Activated T-helper 2 cell treated with anti-CD3 and anti-CD28 coated beads, Interferon-gamma antibody, Interleukin-2, Interleukin-4, amounts not matched to agents 10 μg/mL and 5 μg/mL and 100 μg/mL, durations not matched to agents 14 hours and 24 hours and 36 hours (primary cell): Measurements from ENCODE around the gene EFCAB6. TPM values are rescaled to one million over a fixed set of nuclear protein-coding genes. Genes with fewer than 3 reads are reported as not detected.

Experiments
- DNase-seq: peaks from one replicate; pipeline ENCODE4 v3.0.0; 2021; ENCODE audit warnings: low spot score
- H3K27ac Mint-ChIP-seq: one replicate; pipeline ENCODE4 v1.8.0; 2021; ENCODE audit warnings: mixed read lengths
- H3K27me3 Mint-ChIP-seq: one replicate; pipeline ENCODE4 v1.8.0; 2021; ENCODE audit warnings: low read depth, mixed read lengths
- H3K36me3 Mint-ChIP-seq: one replicate; pipeline ENCODE4 v1.8.0; 2021; ENCODE audit warnings: low read depth, mixed read lengths
- H3K4me1 Mint-ChIP-seq: one replicate; pipeline ENCODE4 v1.8.0; 2021; ENCODE audit warnings: low read depth, mixed read lengths
- H3K4me3 Mint-ChIP-seq: one replicate; pipeline ENCODE4 v1.8.0; 2021; ENCODE audit warnings: low read depth, mild to moderate bottlenecking, moderate library complexity, mixed read lengths
- H3K9me3 Mint-ChIP-seq: one replicate; pipeline ENCODE4 v1.8.0; 2021; ENCODE audit warnings: mixed read lengths
- intact Hi-C: fragments of 100-400 bp; cut with micrococcal nuclease; formaldehyde crosslinking; loops from one replicate; pipeline ENCODE4 v1.15.1; 2023
- total RNA-seq: library from RNA; stranded (reverse); gene quantifications from 2 replicates; pipeline ENCODE4 v1.2.3, GENCODE V29; 2022

The EFCAB6 gene
- total RNA-seq, 1 donor from 2014 or later, result 0.11 TPM

DNA sequence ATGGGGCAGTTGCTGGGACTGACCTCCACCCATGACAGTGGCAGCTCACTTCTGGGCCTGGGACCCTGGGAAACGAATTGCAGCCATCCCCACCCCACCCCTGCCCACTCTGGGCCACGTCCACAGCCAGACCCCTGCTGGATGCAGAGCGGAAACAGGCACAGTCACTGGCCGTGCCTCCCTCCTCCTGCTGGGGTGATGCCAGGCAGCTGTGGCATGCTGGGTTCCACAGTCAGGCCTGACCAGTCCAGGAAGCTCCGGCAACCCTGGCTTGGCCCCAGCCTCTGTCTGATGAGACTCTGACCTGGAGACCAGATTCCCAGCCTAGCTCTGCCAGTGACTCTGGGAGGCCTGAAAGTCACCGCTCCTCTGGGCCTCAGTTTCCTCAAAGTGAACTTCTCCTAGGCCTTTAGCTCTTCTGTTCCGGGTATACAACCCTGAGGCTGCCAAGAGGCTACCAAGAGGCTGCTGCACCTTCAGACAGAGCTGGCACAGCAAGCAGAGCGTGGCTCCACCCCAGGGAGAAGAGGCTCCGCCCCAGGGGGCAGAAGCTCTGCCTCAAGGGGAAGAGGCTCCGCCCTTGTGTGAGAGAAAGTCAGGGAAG is 41.3 kb upstream of the EFCAB6 start:
- Mint-ChIP-seq H3K27ac (no peak overlapping the region), H3K4me3 (no peak overlapping the region)
- no peak for DNase-seq

DNA sequence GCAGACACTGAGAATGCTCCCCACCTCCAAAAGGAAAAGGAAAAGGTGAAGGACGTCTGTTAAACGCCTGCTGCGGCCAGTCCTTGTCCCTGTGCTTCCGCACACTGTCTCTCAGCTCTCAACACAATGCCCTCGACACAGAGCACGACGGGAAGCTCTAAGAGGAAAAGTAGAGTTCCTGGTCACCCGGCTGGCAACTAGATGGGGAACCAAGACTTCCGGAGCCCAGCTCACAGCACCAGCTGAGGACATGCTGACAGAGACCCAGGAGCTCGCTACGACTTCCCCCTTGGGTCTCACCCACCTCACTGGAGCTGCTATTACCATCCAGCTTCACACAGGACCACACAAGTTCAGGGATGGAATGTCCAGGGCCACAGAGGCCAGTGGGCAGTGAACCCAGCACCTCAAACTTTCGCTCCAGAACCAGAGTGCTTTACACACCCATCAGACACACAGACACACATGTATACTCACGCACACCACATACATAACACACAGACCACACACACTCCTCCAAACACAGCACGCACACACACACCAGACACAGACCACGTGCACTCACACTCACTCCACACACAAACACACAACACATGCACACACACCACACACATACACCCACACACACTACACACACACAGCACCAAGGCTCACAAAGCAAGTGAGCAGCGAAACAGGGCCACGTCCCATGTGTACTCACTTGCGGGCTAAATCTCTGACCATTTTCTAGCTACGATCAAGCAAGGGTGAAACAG is 40.6 kb upstream of the EFCAB6 start:
- intact Hi-C loops, result no loop called here
- DNase-seq, result no peak
- Mint-ChIP-seq H3K36me3 (no peaks in the 10 kb centered on the region), H3K4me3 (no peak overlapping the region), H3K9me3 (no peaks in the 10 kb centered on the region), H3K4me1 (no peaks in the 10 kb centered on the region), H3K27me3 (peaks cover 2% of the 10 kb centered on the region), H3K27ac (no peak overlapping the region)

More for the DNA sequence above, 41.3 kb upstream of the EFCAB6 start:
- Mint-ChIP-seq H3K27me3 (peaks cover 2% of the 10 kb centered on the region), H3K9me3 (no peaks in the 10 kb centered on the region), H3K36me3 (no peaks in the 10 kb centered on the region), H3K4me1 (no peaks in the 10 kb centered on the region)
- intact Hi-C loops, result no loop called here

DNA sequence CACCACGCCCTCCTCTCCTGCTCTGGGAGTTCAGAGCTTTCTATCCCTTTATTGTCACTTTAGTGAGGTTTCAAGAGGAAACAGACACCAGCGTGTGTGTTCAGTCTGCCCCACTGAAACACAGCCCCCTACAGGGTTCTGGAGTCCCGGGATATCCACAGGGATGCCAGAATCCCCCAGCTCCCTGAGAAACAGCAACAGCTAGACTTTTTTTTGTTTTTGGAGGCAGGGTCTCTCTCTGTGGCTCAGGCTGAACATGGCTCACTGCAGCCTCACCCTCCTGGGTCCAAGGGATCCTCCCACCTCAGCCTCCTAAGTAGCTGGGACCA is 39.8 kb upstream of the EFCAB6 start:
- DNase-seq, result no peak
- no peaks in the 10 kb centered on the region for H3K36me3 Mint-ChIP-seq
- peaks cover 2% of the 10 kb centered on the region for H3K27me3 Mint-ChIP-seq
- H3K9me3 Mint-ChIP-seq, result no peaks in the 10 kb centered on the region
- H3K4me3 Mint-ChIP-seq, result no peak overlapping the region
- H3K4me1 Mint-ChIP-seq, result no peaks in the 10 kb centered on the region
- intact Hi-C loops, result no loop called here
- H3K27ac Mint-ChIP-seq, result no peak overlapping the region

DNA sequence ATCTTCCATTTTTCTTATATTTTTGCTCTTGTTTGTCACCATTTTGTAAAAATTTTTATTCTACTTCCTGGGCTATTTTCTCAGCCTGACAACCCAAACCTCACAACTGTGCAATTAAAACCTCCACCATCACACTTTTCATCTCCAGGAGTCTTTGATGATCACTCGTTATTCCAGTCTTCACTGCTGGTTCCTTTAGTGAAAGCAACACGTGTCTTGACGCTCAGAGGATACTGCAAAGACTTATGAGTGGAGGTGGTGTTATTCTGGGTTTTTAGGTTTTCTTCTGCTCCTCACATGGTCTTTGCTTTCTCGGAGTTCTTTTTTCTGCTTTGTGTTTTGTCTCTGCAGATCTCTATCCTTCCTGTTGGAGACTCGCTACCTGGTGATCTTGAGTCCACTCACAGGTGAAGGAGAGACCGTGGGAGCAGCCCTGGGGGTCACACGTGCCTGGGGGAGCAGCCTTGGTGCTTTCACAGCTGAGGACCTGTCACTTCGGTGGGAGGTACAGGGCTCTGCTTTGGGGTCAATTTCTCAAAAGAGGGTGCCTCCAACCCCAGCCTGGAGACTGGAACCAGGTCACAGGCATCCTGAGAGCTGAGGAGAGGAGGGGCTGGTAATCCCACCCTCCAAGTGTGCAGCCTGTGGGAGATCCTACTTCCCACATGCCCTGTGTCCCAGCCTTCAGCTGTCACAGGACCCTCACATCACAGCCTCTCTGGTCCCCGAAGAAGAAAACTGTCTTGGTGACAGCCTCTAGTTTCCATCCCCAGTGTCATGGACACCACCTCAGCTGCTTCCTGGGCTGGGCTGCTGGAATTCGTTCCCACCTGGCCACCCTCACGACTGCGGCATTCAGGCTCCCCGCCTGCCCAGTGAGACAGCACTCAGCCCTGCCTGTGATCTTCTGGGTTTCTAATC is 39.2 kb upstream of the EFCAB6 start:
- H3K4me3 Mint-ChIP-seq, result no peak overlapping the region
- no peaks in the 10 kb centered on the region for H3K9me3 Mint-ChIP-seq
- no peak overlapping the region for H3K27ac Mint-ChIP-seq
- no peak for DNase-seq
- no peaks in the 10 kb centered on the region for H3K36me3 Mint-ChIP-seq
- no peaks in the 10 kb centered on the region for H3K4me1 Mint-ChIP-seq
- intact Hi-C loops, result no loop called here
- H3K27me3 Mint-ChIP-seq, result peaks cover 2% of the 10 kb centered on the region

DNA sequence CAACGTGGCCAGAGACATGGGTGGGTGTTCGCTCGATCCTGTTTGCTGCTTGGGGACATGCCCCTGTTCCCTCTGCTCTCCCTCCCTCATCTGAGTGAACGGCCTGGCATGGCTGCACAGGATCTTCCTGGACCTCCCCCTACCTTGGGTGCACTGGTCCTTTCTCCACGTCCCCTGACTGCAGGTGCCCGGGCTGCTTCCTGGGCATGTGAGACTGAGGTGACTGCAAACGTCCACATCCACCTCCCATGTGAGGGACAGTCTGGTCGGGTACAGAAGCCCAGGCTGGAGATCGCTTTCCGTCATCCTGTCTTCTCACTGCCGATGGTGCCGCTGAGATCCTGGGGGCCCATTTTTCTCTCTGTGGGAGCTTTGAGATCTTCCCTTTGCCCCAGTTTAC is 38.4 kb upstream of the EFCAB6 start:
- intact Hi-C loops, result no loop called here
- no peak for DNase-seq
- Mint-ChIP-seq H3K27ac (no peak overlapping the region), H3K27me3 (peaks cover 2% of the 10 kb centered on the region), H3K4me3 (no peak overlapping the region), H3K9me3 (no peaks in the 10 kb centered on the region), H3K36me3 (no peaks in the 10 kb centered on the region), H3K4me1 (no peaks in the 10 kb centered on the region)

DNA sequence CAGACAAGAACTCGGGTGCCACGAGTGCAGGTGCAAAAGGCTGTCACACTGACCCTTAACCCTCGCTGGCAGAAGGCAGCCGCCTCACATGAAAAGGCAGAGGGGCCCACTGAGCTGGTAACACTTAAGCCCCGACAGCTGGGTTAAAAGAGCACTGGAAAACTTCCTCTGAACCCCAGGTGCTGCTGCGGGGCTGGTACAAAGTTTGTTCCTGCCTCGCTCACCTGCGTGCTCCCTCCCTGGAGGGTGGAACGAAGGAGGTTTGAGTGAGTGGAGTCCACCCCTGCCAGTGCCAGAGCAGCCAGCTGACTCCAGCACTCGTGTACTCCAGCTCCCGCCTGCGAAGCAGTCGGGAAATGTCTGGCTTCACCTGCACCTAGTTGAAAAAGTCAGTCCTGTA is 37.6 kb upstream of the EFCAB6 start:
- Mint-ChIP-seq H3K9me3 (no peaks in the 10 kb centered on the region), H3K27me3 (peaks cover 2% of the 10 kb centered on the region), H3K36me3 (no peaks in the 10 kb centered on the region), H3K4me1 (no peaks in the 10 kb centered on the region), H3K4me3 (no peak overlapping the region), H3K27ac (no peak overlapping the region)
- DNase-seq, result no peak
- intact Hi-C loops, result no loop called here

DNA sequence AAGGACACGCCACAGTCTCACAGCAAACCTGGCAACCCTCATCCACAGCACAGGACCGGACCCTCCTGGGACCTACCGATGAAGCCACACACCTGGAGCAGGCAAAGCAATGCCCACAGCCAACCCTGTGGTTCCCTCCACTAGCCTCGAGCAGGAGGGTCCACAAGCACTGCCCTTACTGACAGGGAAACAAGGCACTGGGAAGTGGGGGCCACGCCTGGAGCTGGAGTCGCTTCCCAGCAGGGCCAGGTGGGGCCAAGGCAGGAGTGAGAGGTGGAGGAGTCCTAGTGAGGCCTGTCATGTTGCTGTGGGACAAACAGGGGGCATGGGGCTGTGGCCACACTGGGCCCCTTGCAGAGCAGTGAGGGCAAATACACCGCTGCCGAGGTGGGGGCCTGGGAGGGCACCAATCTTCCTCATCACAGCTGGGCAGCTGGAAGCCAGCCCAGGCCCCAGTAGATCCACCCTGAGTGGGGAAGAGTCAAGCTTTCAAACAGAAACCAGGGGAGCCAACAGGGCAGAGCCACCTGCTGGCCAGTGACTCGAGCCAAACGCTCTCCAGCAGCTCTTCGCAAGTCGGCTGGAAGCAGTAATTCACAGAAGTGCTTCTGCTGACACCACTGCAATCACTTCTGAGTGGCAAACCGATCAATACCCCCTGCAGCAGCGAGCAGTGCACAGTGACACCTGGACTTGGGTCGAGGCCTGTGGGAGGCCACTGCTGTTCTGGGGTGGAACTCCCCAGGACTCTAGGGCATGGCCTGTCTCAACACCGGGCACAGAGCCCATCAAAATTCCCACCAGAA is 36.5 kb upstream of the EFCAB6 start:
- H3K4me3 Mint-ChIP-seq, result no peak overlapping the region
- intact Hi-C loops, result no loop called here
- no peaks in the 10 kb centered on the region for H3K4me1 Mint-ChIP-seq
- H3K9me3 Mint-ChIP-seq, result no peaks in the 10 kb centered on the region
- no peak for DNase-seq
- no peaks in the 10 kb centered on the region for H3K36me3 Mint-ChIP-seq
- H3K27me3 Mint-ChIP-seq, result peaks cover 2% of the 10 kb centered on the region
- H3K27ac Mint-ChIP-seq, result no peak overlapping the region

DNA sequence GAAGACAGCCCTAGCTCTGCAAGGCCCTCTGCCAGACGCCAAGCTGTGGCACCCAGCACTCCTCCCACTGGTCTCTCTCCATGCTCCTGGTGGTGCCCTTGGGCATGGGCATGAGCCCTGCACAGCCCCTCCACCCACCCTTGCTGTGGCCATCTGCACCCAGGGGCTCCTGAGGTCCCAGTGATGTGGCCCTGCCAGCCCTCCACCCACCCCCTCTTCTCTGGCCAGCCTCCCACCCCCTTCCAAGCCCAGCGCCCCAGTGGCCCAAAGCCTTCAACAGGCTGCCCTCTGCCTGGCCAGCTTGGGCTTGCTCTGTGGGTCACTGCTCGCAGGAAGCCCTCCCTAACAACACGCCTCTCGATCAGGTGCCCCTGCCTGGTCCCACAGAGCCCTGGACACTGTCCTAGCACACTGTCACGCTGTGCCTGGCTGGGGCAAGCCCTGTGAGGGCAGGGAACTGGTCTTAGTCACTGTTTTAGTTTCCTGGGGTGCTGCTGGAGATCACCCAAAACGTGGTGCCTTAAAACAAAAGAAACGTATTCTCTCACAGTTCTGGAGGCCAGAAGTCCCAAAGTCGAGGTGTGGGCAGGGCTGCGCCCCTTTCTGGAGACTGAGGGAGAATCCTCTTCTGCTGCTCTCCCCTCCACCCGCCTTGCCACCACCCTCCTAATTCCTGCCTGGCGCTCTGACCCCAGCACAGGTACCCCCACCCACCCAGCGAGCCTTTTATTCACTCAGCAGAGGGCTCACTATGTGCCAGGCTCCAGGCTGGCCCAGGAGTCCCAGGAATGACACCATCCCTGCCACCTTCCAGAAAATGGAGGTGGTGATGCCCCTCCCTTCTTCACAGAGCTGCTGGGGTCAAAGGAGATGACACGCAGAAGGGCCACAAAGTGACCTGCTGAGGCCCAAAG is 35.5 kb upstream of the EFCAB6 start:
- no peak overlapping the region for H3K4me3 Mint-ChIP-seq
- no peak overlapping the region for H3K27ac Mint-ChIP-seq
- no peaks in the 10 kb centered on the region for H3K9me3 Mint-ChIP-seq
- H3K4me1 Mint-ChIP-seq, result no peaks in the 10 kb centered on the region
- intact Hi-C loops, result no loop called here
- no peaks in the 10 kb centered on the region for H3K27me3 Mint-ChIP-seq
- no peaks in the 10 kb centered on the region for H3K36me3 Mint-ChIP-seq
- DNase-seq, result no peak

DNA sequence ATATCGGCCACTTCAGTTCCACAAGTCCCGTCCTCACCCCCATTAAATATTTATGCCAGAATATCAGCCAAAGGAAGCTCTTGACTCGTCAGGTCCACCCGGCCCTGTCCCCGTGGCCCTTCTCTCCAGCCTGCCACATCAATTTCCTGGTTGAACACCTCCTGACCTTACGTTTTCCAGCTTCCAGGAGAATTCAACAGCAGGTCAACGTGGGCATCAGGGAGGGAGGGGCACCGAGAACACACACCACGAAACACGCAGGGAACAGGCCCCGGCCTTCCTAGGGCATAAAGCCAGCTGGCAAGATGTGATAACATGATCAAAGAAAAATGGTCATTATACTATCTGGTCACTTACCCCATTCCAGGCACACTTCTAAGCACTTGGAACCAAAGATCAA is 34.9 kb upstream of the EFCAB6 start:
- Mint-ChIP-seq H3K27ac (no peak overlapping the region), H3K36me3 (no peaks in the 10 kb centered on the region), H3K4me1 (no peaks in the 10 kb centered on the region), H3K4me3 (no peak overlapping the region), H3K27me3 (no peaks in the 10 kb centered on the region), H3K9me3 (no peaks in the 10 kb centered on the region)
- no peak for DNase-seq
- intact Hi-C loops, result no loop called here

DNA sequence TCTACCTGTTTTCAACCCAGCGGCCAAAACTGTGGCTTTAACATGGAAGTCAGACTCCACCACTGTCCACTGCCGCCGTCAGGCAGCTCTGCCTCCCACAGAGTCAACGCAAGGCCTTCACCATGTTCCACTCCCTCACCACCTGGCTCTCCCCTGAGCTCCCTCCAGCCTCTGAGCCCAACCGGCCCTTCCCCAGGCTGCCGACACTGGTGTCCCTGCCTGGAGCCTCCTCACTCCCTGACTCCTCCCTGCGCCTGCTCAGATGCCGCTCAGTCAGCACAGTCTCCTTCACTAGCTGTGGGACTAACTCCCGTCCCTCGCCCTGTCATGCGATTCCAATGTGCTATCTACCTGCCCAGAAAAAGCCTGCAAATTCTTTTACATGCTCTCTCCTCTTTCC is 33.9 kb upstream of the EFCAB6 start:
- H3K4me3 Mint-ChIP-seq, result no peak overlapping the region
- no peaks in the 10 kb centered on the region for H3K27me3 Mint-ChIP-seq
- H3K9me3 Mint-ChIP-seq, result no peaks in the 10 kb centered on the region
- intact Hi-C loops, result no loop called here
- H3K4me1 Mint-ChIP-seq, result no peaks in the 10 kb centered on the region
- H3K36me3 Mint-ChIP-seq, result no peaks in the 10 kb centered on the region
- DNase-seq, result no peak
- H3K27ac Mint-ChIP-seq, result no peak overlapping the region

DNA sequence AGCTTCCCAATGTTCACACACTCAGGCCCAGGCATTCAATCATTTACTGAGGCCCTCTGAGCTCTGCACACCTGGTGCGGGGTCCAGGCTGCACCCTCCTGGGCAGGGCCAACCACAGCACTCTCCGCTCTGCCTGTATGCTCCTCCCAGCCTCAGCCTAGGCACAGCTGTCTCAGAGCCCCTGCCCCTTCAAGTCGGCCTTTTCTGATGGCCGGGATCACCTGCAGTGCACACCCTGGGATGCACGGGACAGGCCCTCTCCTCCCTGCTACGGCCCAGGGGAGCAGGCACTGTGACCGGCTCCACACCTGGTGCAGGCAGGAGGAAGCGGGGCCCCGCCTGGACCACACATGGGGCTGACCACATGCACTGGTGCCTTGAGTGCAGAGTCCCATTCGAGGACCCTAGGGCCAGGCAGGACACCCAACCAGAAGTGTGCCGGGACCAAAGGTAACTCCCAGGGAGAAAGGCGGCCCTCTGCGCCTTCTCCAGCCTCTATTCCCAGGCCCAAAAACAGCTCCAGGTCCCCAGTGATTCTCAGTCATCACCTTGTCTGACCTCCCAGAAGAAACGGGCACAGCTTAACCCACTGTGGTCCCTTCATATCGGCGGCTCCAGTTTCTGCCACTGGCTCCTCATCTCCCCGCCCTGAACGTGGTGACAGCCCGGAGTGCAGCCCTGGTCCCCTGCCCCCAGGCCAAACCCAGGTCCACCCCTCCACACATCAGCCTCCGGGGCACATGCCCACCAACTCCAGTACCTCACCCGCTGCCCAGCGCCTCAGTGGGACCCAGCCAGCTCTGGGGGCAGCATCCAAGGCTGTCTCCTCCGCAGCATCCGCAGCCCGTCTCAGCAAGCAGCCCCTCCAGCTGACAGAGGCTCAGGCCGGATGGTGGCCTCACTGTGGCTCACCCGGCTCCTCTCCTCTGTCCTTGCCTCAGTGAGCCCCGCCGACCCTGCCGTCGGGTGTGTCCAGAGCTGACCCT is 32.7 kb upstream of the EFCAB6 start:
- Mint-ChIP-seq H3K4me1 (no peaks in the 10 kb centered on the region), H3K27ac (no peak overlapping the region), H3K9me3 (no peaks in the 10 kb centered on the region), H3K36me3 (no peaks in the 10 kb centered on the region), H3K4me3 (no peak overlapping the region), H3K27me3 (no peaks in the 10 kb centered on the region)
- intact Hi-C loops, result no loop called here
- DNase-seq, result no peak
